Neural cell (in vitro differentiated cells): ENCODE data around the gene FUT7.

Experiments used
- EP300 ChIP-seq: fragments of 450-650 bp; conservative IDR thresholded peaks from 2 replicates; pipeline ENCODE4 v1.6.1; 2014; ENCODE audit warnings: antibody characterized with exemption, mild to moderate bottlenecking, moderate library complexity; ENCODE audit not compliant: poor library complexity, severe bottlenecking
- POLR2AphosphoS5 ChIP-seq: IDR thresholded peaks from 2 replicates; pipeline ENCODE4 v1.6.1; 2012
- RAD21 ChIP-seq: fragments of 450-650 bp; conservative IDR thresholded peaks from 2 replicates; pipeline ENCODE4 v1.6.1; 2014; ENCODE audit warnings: antibody characterized with exemption, mild to moderate bottlenecking, moderate library complexity
- TF ChIP-seq, protein P1 (sequence below): fragments of 450-650 bp; IDR thresholded peaks from 2 replicates; pipeline ENCODE4 v1.5.1; 2014; ENCODE audit warnings: antibody characterized with exemption, mild to moderate bottlenecking, moderate library complexity; ENCODE audit not compliant: poor library complexity, severe bottlenecking

DNA sequence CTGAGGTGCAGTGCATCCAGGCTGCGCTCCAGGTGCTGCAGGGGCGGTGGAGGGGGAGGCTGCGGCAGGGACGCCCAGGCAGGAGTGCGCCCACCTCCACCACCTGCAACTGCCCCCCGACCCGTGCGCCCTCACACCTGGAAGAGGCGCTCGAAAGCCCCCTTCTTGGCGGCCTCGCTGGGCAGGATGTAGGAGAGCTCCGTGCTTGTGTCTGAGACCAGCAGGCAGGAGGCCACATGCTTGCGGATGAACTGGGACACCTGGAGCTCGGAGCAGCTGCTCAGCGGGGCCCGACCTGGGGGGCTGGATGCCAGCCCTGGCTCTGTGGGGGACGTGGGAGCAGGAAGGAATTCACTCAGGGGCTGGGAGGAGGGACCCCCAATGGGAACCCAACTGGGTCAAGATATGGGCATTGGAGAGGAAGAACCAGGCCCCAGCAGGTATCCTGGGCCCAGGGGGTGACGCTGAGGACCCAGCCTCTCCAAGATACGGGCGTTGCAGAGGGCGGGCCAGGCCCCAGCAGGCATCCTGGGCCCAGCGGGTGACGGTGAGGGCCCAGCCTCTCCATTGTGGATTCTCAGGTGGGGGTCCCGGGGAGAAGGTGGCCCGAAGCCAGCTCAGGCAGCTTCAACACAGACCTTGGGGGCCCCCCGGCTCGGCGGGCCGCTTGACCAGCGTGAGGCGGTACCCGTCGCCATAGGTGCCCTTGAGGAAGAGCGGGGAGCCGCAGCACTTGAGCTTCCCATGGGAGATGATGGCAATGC, 16.9 kb downstream of the FUT7 start:
- TF ChIP-seq POLR2AphosphoS5 (no peak), RAD21 (no peak), EP300 (no peak)
- TF ChIP-seq, protein P1, sequence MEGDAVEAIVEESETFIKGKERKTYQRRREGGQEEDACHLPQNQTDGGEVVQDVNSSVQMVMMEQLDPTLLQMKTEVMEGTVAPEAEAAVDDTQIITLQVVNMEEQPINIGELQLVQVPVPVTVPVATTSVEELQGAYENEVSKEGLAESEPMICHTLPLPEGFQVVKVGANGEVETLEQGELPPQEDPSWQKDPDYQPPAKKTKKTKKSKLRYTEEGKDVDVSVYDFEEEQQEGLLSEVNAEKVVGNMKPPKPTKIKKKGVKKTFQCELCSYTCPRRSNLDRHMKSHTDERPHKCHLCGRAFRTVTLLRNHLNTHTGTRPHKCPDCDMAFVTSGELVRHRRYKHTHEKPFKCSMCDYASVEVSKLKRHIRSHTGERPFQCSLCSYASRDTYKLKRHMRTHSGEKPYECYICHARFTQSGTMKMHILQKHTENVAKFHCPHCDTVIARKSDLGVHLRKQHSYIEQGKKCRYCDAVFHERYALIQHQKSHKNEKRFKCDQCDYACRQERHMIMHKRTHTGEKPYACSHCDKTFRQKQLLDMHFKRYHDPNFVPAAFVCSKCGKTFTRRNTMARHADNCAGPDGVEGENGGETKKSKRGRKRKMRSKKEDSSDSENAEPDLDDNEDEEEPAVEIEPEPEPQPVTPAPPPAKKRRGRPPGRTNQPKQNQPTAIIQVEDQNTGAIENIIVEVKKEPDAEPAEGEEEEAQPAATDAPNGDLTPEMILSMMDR = no peak
